Inflammatory macrophage treated with lipopolysaccharide for 1 hour (primary cell): ENCODE data around the gene EFEMP1.
"Not testable (repeated sequence)": the region's sequence is repeated elsewhere in the genome, so short reads cannot be mapped to it uniquely, and the experiment has no call there.

ENCODE experiments used
- DNase-seq, 2 donors: peaks; one replicate each; pipeline ENCODE4 v3.0.0-alpha.2; 2020 to 2022

EFEMP1 gene

GRCh38 chr2:55862673-55863390 lies 60.8 kb downstream of the EFEMP1 start:
- no peak for DNase-seq

- peak in 1 of 2 donors; percentile 32 for DNase-seq
These were observed 61.3 kb downstream of the EFEMP1 start for GRCh38 chr2:55862246-55862645.

- no peak for DNase-seq
These were observed 61.8 kb downstream of the EFEMP1 start for GRCh38 chr2:55861733-55862132.

- no peak for DNase-seq
These were observed 62.8 kb downstream of the EFEMP1 start for GRCh38 chr2:55860832-55861231.

- DNase-seq, result no peak
These were observed 63.7 kb downstream of the EFEMP1 start for GRCh38 chr2:55859875-55860274.

GRCh38 chr2:55857766-55858165 lies 65.8 kb downstream of the EFEMP1 start:
- DNase-seq, result no peak

GRCh38 chr2:55856936-55857335 lies 66.6 kb downstream of the EFEMP1 start:
- DNase-seq, result no peak

- DNase-seq, result no peak
These were observed 75.5 kb downstream of the EFEMP1 start for GRCh38 chr2:55848096-55848495.

GRCh38 chr2:55846426-55846825 lies 77.2 kb downstream of the EFEMP1 start:
- DNase-seq, result no peak

GRCh38 chr2:55844986-55845385 lies 78.6 kb downstream of the EFEMP1 start:
- no peak for DNase-seq

GRCh38 chr2:55843994-55844345 lies 79.6 kb downstream of the EFEMP1 start:
- no peak for DNase-seq

- peak; percentile 12 to 29 for DNase-seq
These were observed 80.2 kb downstream of the EFEMP1 start for GRCh38 chr2:55843096-55843993.

GRCh38 chr2:55842046-55842445 lies 81.5 kb downstream of the EFEMP1 start:
- no peak for DNase-seq

- DNase-seq, result no peak
These were observed 83.1 kb downstream of the EFEMP1 start for GRCh38 chr2:55840460-55840859.

GRCh38 chr2:55839182-55839819 lies 84.3 kb downstream of the EFEMP1 start:
- DNase-seq, result no peak

GRCh38 chr2:55838653-55839052 lies 84.9 kb downstream of the EFEMP1 start:
- no peak for DNase-seq

GRCh38 chr2:55838117-55838516 lies 85.5 kb downstream of the EFEMP1 start:
- DNase-seq, result not testable (repeated sequence)

- no peak for DNase-seq
These were observed 86.5 kb downstream of the EFEMP1 start for GRCh38 chr2:55837073-55837472.

GRCh38 chr2:55831671-55832410 lies 91.7 kb downstream of the EFEMP1 start:
- DNase-seq, result not testable (repeated sequence)

- no peak for DNase-seq
These were observed 95.7 kb downstream of the EFEMP1 start for GRCh38 chr2:55827855-55828254.

GRCh38 chr2:55827428-55827827 lies 96.2 kb downstream of the EFEMP1 start:
- DNase-seq, result not testable (repeated sequence)

- DNase-seq, result no peak
These were observed 97.3 kb downstream of the EFEMP1 start for GRCh38 chr2:55826246-55826645.

GRCh38 chr2:55824551-55825096 lies 99.0 kb downstream of the EFEMP1 start:
- DNase-seq, result no peak
